NCI-H1048 (cell line): ENCODE data around the gene PPP1R8.

Experiments
- DNase-seq: peaks from one replicate; lab custom pipeline; 2025; lab: John Stamatoyannopoulos, UW

The PPP1R8 gene

GRCh38 chr1:27872059-27872801 is 41.6 kb downstream of the PPP1R8 start, which contains the start of gene THEMIS2:
Gene THEMIS2, plus strand, starts transcription at chr1:27872544. Its CDS starts 28 bp downstream, at chr1:27872572.
- no peak for DNase-seq

- no peak for DNase-seq
These were observed 42.4 kb downstream of the PPP1R8 start for GRCh38 chr1:27872802-27873551.

GRCh38 chr1:27873671-27874384 is 43.2 kb downstream of the PPP1R8 start:
- no peak for DNase-seq

GRCh38 chr1:27876341-27877114 is 45.9 kb downstream of the PPP1R8 start:
- no peak for DNase-seq

- no peak for DNase-seq
These were observed 46.5 kb downstream of the PPP1R8 start for GRCh38 chr1:27877115-27877416.

GRCh38 chr1:27878039-27878438 is 47.5 kb downstream of the PPP1R8 start:
- DNase-seq: no peak

GRCh38 chr1:27878787-27879335 is 48.3 kb downstream of the PPP1R8 start:
- DNase-seq: no peak

GRCh38 chr1:27879374-27880082 is 48.9 kb downstream of the PPP1R8 start:
- no peak for DNase-seq

GRCh38 chr1:27882543-27882903 is 51.9 kb downstream of the PPP1R8 start:
- no peak for DNase-seq

GRCh38 chr1:27883536-27883935 is 53.0 kb downstream of the PPP1R8 start:
- DNase-seq: no peak

- no peak for DNase-seq
These were observed 53.7 kb downstream of the PPP1R8 start for GRCh38 chr1:27884006-27884954.

GRCh38 chr1:27885114-27885528 is 54.5 kb downstream of the PPP1R8 start:
- DNase-seq: no peak

GRCh38 chr1:27885621-27886352 is 55.2 kb downstream of the PPP1R8 start:
- DNase-seq: no peak

- DNase-seq: no peak
These were observed 55.7 kb downstream of the PPP1R8 start for GRCh38 chr1:27886353-27886679.

GRCh38 chr1:27886744-27887143 is 56.2 kb downstream of the PPP1R8 start:
- DNase-seq: no peak

- DNase-seq: no peak
These were observed 56.8 kb downstream of the PPP1R8 start for GRCh38 chr1:27887215-27888021.

- DNase-seq: no peak
These were observed 58.9 kb downstream of the PPP1R8 start for GRCh38 chr1:27889506-27889905.

- no peak for DNase-seq
These were observed 60.8 kb downstream of the PPP1R8 start for GRCh38 chr1:27891196-27891889.
